IMR-90 (cell line): ENCODE results near the gene COL3A1. TPM values are rescaled to one million over a fixed set of nuclear protein-coding genes. Genes with fewer than 3 reads are reported as not detected.

ENCODE experiments used
- ATAC-seq: fragments of 200-7000 bp; cut with Tn5 transposase; 2 replicates; pipeline ENCODE4 v1.9.1; 2020; ENCODE audit warnings: low read depth, mild to moderate bottlenecking, moderate library complexity
- BruUV-seq: library from RNA; stranded (reverse); fragments of 400-500 nt; replicated peaks from 2 replicates; lab custom pipeline; 2021; lab: Mats Ljungman, UMichigan
- CTCF ChIA-PET: fragments of 300-600 bp; formaldehyde crosslinking; extraction: SDS; loops from one replicate; lab custom pipeline; 2021; ENCODE audit warnings: antibody characterized with exemption; lab: Yijun Ruan, JAX
- POLR2A ChIA-PET: fragments of 300-600 bp; sonication (Branson Sonifier 250); formaldehyde crosslinking; loops from one replicate; lab custom pipeline; 2022; ENCODE audit warnings: antibody characterized with exemption; ENCODE audit not compliant: unreplicated experiment; lab: Charles Lee
- DNase-seq: peaks from one replicate; pipeline ENCODE4 v3.0.0; 2013
- H2AFZ ChIP-seq: replicated peaks from 2 replicates; pipeline ENCODE3; 2013; ENCODE audit warnings: low read length, mild to moderate bottlenecking; ENCODE audit not compliant: poor library complexity
- H2AK5ac ChIP-seq: 2 replicates; pipeline ENCODE4 v1.6.1; 2013; ENCODE audit warnings: low read depth, low read length, inconsistent platforms
- H2AK9ac ChIP-seq: replicated peaks from 2 replicates; pipeline ENCODE3; 2013; ENCODE audit warnings: mild to moderate bottlenecking, low read depth, low read length, moderate library complexity; ENCODE audit not compliant: poor library complexity
- H2BK120ac ChIP-seq: 2 replicates; pipeline ENCODE4 v1.6.1; 2013; ENCODE audit warnings: low read depth, low read length, inconsistent platforms
- H2BK15ac ChIP-seq: 3 replicates; pipeline ENCODE4 v1.6.1; 2013; ENCODE audit warnings: low read depth, low read length, inconsistent platforms
- H2BK20ac ChIP-seq: 2 replicates; pipeline ENCODE4 v1.6.1; 2013; ENCODE audit warnings: low read depth, mild to moderate bottlenecking, inconsistent platforms, low read length, moderate library complexity
- H2BK5ac ChIP-seq: 2 replicates; pipeline ENCODE4 v1.6.1; 2013; ENCODE audit warnings: mild to moderate bottlenecking, low read depth, low read length, inconsistent platforms; ENCODE audit not compliant: poor library complexity, severe bottlenecking
- H3K14ac ChIP-seq: replicated peaks from 2 replicates; pipeline ENCODE4 v1.6.1; 2013; ENCODE audit warnings: low read depth, low read length, inconsistent platforms
- H3K18ac ChIP-seq: 2 replicates; pipeline ENCODE4 v1.6.1; 2013; ENCODE audit warnings: low read depth, low read length, control low read depth
- H3K23ac ChIP-seq: 2 replicates; pipeline ENCODE4 v1.6.1; 2013; ENCODE audit warnings: low read depth, low read length, inconsistent platforms
- H3K27ac ChIP-seq: 2 replicates; pipeline ENCODE4 v1.5.1; 2013; ENCODE audit warnings: mild to moderate bottlenecking, control low read depth, low read length; ENCODE audit not compliant: insufficient read depth
- H3K27me3 ChIP-seq: 2 replicates; pipeline ENCODE4 v1.6.1; 2013; ENCODE audit warnings: low read length; ENCODE audit not compliant: control insufficient read depth, insufficient read depth
- H3K36me3 ChIP-seq: 2 replicates; pipeline ENCODE4 v1.6.1; 2013; ENCODE audit warnings: low read length, mixed read lengths; ENCODE audit not compliant: control insufficient read depth, insufficient read depth
- H3K4ac ChIP-seq: 2 replicates; pipeline ENCODE4 v1.6.1; 2013; ENCODE audit warnings: low read depth, low read length, inconsistent platforms
- H3K4me1 ChIP-seq: 2 replicates; pipeline ENCODE4 v1.6.1; 2013; ENCODE audit warnings: low read length, mixed read lengths; ENCODE audit not compliant: control insufficient read depth, insufficient read depth
- H3K4me2 ChIP-seq: 2 replicates; pipeline ENCODE4 v1.6.1; 2013; ENCODE audit warnings: low read depth, mild to moderate bottlenecking, control low read depth, low read length, moderate library complexity
- H3K4me3 ChIP-seq: 2 replicates; pipeline ENCODE4 v1.5.1; 2013; ENCODE audit warnings: low read depth, mild to moderate bottlenecking, control low read depth, low read length, moderate library complexity; ENCODE audit not compliant: insufficient read depth
- H3K56ac ChIP-seq: 2 replicates; pipeline ENCODE4 v1.6.1; 2013; ENCODE audit warnings: low read length, inconsistent platforms; ENCODE audit not compliant: insufficient read depth; ENCODE audit errors: extremely low read depth
- H3K79me1 ChIP-seq, 2 experiments: 2 replicates each; pipeline ENCODE4 v1.6.1; 2013; ENCODE audit warnings: low read length in 2 of 2, inconsistent platforms in 1 of 2, low read depth in 1 of 2
- H3K9ac ChIP-seq: 2 replicates; pipeline ENCODE4 v1.6.1; 2013; ENCODE audit warnings: low read depth, low read length, control low read depth
- H3K9me1 ChIP-seq: 2 replicates; pipeline ENCODE4 v1.6.1; 2013; ENCODE audit warnings: low read length, inconsistent platforms; ENCODE audit not compliant: insufficient read depth
- H3K9me3 ChIP-seq: 2 replicates; pipeline ENCODE4 v1.6.1; 2013; ENCODE audit warnings: low read length; ENCODE audit not compliant: control insufficient read depth, insufficient read depth
- H4K20me1 ChIP-seq: 2 replicates; pipeline ENCODE4 v1.6.1; 2013; ENCODE audit warnings: low read length, inconsistent platforms; ENCODE audit not compliant: insufficient read depth
- H4K5ac ChIP-seq: 2 replicates; pipeline ENCODE4 v1.6.1; 2013; ENCODE audit warnings: mild to moderate bottlenecking, low read depth, low read length, control low read depth
- H4K8ac ChIP-seq, 2 experiments: 2 replicates each; pipeline ENCODE4 v1.6.1; 2013; ENCODE audit warnings: low read depth in 2 of 2, low read length in 2 of 2, control low read depth in 1 of 2, inconsistent platforms in 1 of 2
- H4K91ac ChIP-seq: 2 replicates; pipeline ENCODE4 v1.6.1; 2013; ENCODE audit warnings: low read depth, low read length, inconsistent platforms; ENCODE audit not compliant: insufficient read depth
- BHLHE40 ChIP-seq: fragments of 150-350 bp; IDR thresholded peaks from 2 replicates; pipeline ENCODE4 v1.6.1; 2016; ENCODE audit warnings: mild to moderate bottlenecking, low read depth, low read length
- CEBPB ChIP-seq: IDR thresholded peaks from 2 replicates; pipeline ENCODE4 v1.6.1; 2012; ENCODE audit warnings: low read depth, low read length, improper control_type of control experiment
- CHD1 ChIP-seq: IDR thresholded peaks from 2 replicates; pipeline ENCODE4 v1.6.1; 2012; ENCODE audit warnings: low read depth, low read length, improper control_type of control experiment
- FOS ChIP-seq: fragments of 150-350 bp; IDR thresholded peaks from 2 replicates; pipeline ENCODE4 v1.6.1; 2016; ENCODE audit warnings: low read depth, low read length
- MAFK ChIP-seq: IDR thresholded peaks from 2 replicates; pipeline ENCODE4 v1.6.1; 2012; ENCODE audit warnings: low read depth, low read length, improper control_type of control experiment
- MAZ ChIP-seq: IDR thresholded peaks from 2 replicates; pipeline ENCODE4 v1.6.1; 2012; ENCODE audit warnings: low read depth, mild to moderate bottlenecking, low read length, improper control_type of control experiment, moderate library complexity, borderline replicate concordance
- MXI1 ChIP-seq: IDR thresholded peaks from 2 replicates; pipeline ENCODE4 v1.6.1; 2012; ENCODE audit warnings: low read depth, mild to moderate bottlenecking, low read length, moderate library complexity, borderline replicate concordance
- NFE2L2 ChIP-seq: fragments of 150-350 bp; IDR thresholded peaks from 2 replicates; pipeline ENCODE4 v1.6.1; 2016; ENCODE audit warnings: low read depth, mild to moderate bottlenecking, low read length
- RAD21 ChIP-seq: IDR thresholded peaks from 2 replicates; pipeline ENCODE4 v1.6.1; 2012; ENCODE audit warnings: low read length, improper control_type of control experiment
- RCOR1 ChIP-seq: IDR thresholded peaks from 2 replicates; pipeline ENCODE4 v1.6.1; 2012; ENCODE audit warnings: mild to moderate bottlenecking, low read length, improper control_type of control experiment; ENCODE audit not compliant: insufficient replicate concordance
- RFX5 ChIP-seq: IDR thresholded peaks from 2 replicates; pipeline ENCODE4 v1.8.0; 2012; ENCODE audit warnings: low read depth, mild to moderate bottlenecking, low read length, moderate library complexity
- SMC3 ChIP-seq: fragments of 150-350 bp; IDR thresholded peaks from 2 replicates; pipeline ENCODE4 v1.6.1; 2016; ENCODE audit warnings: low read depth, mild to moderate bottlenecking, antibody characterized with exemption, low read length, moderate library complexity
- USF2 ChIP-seq: fragments of 150-350 bp; IDR thresholded peaks from 2 replicates; pipeline ENCODE4 v1.6.1; 2017; ENCODE audit warnings: mild to moderate bottlenecking, antibody characterized with exemption, low read length, low read depth
- WGBS, 2 experiments: methylation state at CpG; one replicate each; pipeline versions ENCODE4 v1.1.5 to v1.1.7; 2013; ENCODE audit warnings: missing lambda C conversion rate in 2 of 2; ENCODE audit not compliant: insufficient read length in 1 of 2; ENCODE audit errors: extremely low coverage in 2 of 2; 5-methylcytosine and 5-hydroxymethylcytosine counted together
- dilution Hi-C: fragments of 300-500 bp; cut with HindIII; formaldehyde crosslinking; loops from one replicate; pipeline ENCODE4 v1.14.3; 2018; ENCODE audit warnings: low sequenced_read_pairs; ENCODE audit not compliant: unreplicated experiment
- in situ Hi-C: fragments of 300-500 bp; cut with MboI; formaldehyde crosslinking; loops from 3 replicates; pipeline ENCODE4 v1.14.3; 2019; ENCODE audit warnings: low sequenced_read_pairs, inconsistent platforms, mixed read lengths
- intact Hi-C: fragments of 100-400 bp; cut with micrococcal nuclease; formaldehyde crosslinking; loops from 2 replicates; pipeline ENCODE4 v1.10.0; 2022
- polyA plus RNA-seq, 3 experiments: library from polyadenylated mRNA; depleted of rRNA; stranded (reverse); fragments of >200 nt; gene quantifications; 2 replicates each; pipeline ENCODE4 v1.2.3, GENCODE V29; 2012; ENCODE audit warnings: low replicate concordance in 1 of 3
- total RNA-seq: library from RNA; depleted of rRNA; stranded (reverse); fragments of >200 nt; gene quantifications from 2 replicates; pipeline ENCODE4 v1.2.3, GENCODE V29; 2012
- TF ChIP-seq, protein P1 (sequence below): fragments of 150-350 bp; IDR thresholded peaks from 2 replicates; pipeline ENCODE4 v1.6.1; 2016; ENCODE audit warnings: low read depth, mild to moderate bottlenecking, low read length, moderate library complexity, borderline replicate concordance
- TF ChIP-seq, protein P2 (sequence below): conservative IDR thresholded peaks from 2 replicates; pipeline ENCODE4 v1.5.1; 2012; ENCODE audit warnings: mild to moderate bottlenecking, low read depth, low read length, improper control_type of control experiment

COL3A1 gene
- total and polyA plus RNA-seq, 2 of the 4 experiments (the other 2 are of a cell fraction): 402 to 408 TPM

- WGBS, 2 experiments: no CpG with 5 or more reads among the region's 4 CpGs
- Histone ChIP-seq H4K8ac (peak overlapping the region; percentile 20 to 85; a peak in 3 of 4 replicates), H3K4me2 (peak overlapping the region; percentile 86; the same call in 1 of the 2 replicates), H2BK120ac (peak overlapping the region; percentile 62; the same call in 1 of the 2 replicates), H3K18ac (peak overlapping the region; percentile 25; the same call in 1 of the 2 replicates), H4K20me1 (no peaks in the 10 kb centered on the region), H3K4ac (no peak overlapping the region), H3K27me3 (no peaks in the 10 kb centered on the region), H3K14ac (peak overlapping the region; percentile 23; the same call in 1 of the 2 replicates), H2BK15ac (peak overlapping the region; percentile 59; the same call in 1 of the 3 replicates), H3K27ac (peak overlapping the region; percentile 45; the same call in 1 of the 2 replicates), H2BK20ac (peak overlapping the region; percentile 22; the same call in 1 of the 2 replicates), H3K56ac (no peak overlapping the region), H3K9ac (no peak overlapping the region), H3K9me3 (no peaks in the 10 kb centered on the region), H2AK5ac (no peak overlapping the region), H3K4me1 (no peaks in the 10 kb centered on the region; the same call in 1 of the 2 replicates), H4K5ac (peak overlapping the region; percentile 84; the same call in 1 of the 2 replicates), H3K79me1 (no peaks in the 10 kb centered on the region), H2BK5ac (peak overlapping the region; percentile 24), H4K91ac (peak overlapping the region; percentile 11; the same call in 1 of the 2 replicates), H3K9me1 (no peaks in the 10 kb centered on the region), H2AK9ac (no peak overlapping the region), H3K4me3 (no peak overlapping the region), H3K36me3 (no peaks in the 10 kb centered on the region), H3K23ac (0 out of 2 replicates have a peak overlapping the region, but pooled peaks have one; percentile 31), H2AFZ (peak overlapping the region; percentile 84)
- CTCF ChIA-PET: no interaction called here
- intact Hi-C loops: no loop called here
- ATAC-seq: no peak; the same call in 1 of the 2 replicates
- dilution Hi-C loops: no loop called here
- BruUV-seq: no TSS peak
- POLR2A ChIA-PET: no interaction called here
- TF ChIP-seq NFE2L2 (no peak), CEBPB (no peak), FOS (no peak), RFX5 (no peak), MXI1 (no peak), MAFK (no peak), BHLHE40 (no peak), RCOR1 (no peak), MAZ (no peak), RAD21 (no peak), USF2 (no peak), SMC3 (no peak), CHD1 (no peak)
- TF ChIP-seq, protein P1, sequence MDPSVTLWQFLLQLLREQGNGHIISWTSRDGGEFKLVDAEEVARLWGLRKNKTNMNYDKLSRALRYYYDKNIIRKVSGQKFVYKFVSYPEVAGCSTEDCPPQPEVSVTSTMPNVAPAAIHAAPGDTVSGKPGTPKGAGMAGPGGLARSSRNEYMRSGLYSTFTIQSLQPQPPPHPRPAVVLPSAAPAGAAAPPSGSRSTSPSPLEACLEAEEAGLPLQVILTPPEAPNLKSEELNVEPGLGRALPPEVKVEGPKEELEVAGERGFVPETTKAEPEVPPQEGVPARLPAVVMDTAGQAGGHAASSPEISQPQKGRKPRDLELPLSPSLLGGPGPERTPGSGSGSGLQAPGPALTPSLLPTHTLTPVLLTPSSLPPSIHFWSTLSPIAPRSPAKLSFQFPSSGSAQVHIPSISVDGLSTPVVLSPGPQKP: no peak
- TF ChIP-seq, protein P2, sequence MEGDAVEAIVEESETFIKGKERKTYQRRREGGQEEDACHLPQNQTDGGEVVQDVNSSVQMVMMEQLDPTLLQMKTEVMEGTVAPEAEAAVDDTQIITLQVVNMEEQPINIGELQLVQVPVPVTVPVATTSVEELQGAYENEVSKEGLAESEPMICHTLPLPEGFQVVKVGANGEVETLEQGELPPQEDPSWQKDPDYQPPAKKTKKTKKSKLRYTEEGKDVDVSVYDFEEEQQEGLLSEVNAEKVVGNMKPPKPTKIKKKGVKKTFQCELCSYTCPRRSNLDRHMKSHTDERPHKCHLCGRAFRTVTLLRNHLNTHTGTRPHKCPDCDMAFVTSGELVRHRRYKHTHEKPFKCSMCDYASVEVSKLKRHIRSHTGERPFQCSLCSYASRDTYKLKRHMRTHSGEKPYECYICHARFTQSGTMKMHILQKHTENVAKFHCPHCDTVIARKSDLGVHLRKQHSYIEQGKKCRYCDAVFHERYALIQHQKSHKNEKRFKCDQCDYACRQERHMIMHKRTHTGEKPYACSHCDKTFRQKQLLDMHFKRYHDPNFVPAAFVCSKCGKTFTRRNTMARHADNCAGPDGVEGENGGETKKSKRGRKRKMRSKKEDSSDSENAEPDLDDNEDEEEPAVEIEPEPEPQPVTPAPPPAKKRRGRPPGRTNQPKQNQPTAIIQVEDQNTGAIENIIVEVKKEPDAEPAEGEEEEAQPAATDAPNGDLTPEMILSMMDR: no peak
- in situ Hi-C loops: no loop called here
- DNase-seq: peak; percentile 20
Observed at GRCh38 chr2:188940171-188940570, 34.0 kb upstream of the COL3A1 start.
